ENCODE data around the gene RPL34.

The RPL34 gene

GRCh38 chr4:108636246-108636645, 15.9 kb downstream of the RPL34 start:
- CTCF ChIA-PET: interaction anchor here (1.0 to 1.3 kb wide), 3 partner anchors 14 to 617 kb away, joined by 3 read pairs; no protein-coding TSS in a partner anchor
- no peak overlapping the region for H3K4me3 ChIP-seq (ENCODE audit: control insufficient read depth in 1 of 7, extremely low read depth in 1 of 7, insufficient read depth in 4 of 7, low read depth in 2 of 7, low read length in 6 of 7)
- no peak overlapping the region for H3K27ac ChIP-seq (ENCODE audit: insufficient read depth in 1 of 2, low read depth in 1 of 2, low read length in 2 of 2, poor library complexity in 1 of 2, severe bottlenecking in 2 of 2)
- no peak for DNase-seq
- H3K4me1 ChIP-seq (ENCODE audit: control extremely low read depth in 1 of 4, control insufficient read depth in 4 of 4, insufficient read depth in 4 of 4, low read length in 3 of 4): no peaks in the 10 kb centered on the region
- POLR2A ChIA-PET: no interaction called here
- no peaks in the 10 kb centered on the region for H3K27me3 ChIP-seq (replicated peaks in 2 of 5; ENCODE audit: control insufficient read depth in 4 of 5, insufficient read depth in 5 of 5, low read length in 4 of 5)
- no peaks in the 10 kb centered on the region for H3K9me3 ChIP-seq (ENCODE audit: control extremely low read depth in 1 of 5, control insufficient read depth in 4 of 5, insufficient read depth in 2 of 5, low read depth in 1 of 5, low read length in 4 of 5)
- H3K36me3 ChIP-seq (ENCODE audit: control insufficient read depth in 4 of 4, insufficient read depth in 4 of 4, low read length in 3 of 4): peaks cover 12 to 45% (median 27%) of the 10 kb centered on the region in 4 experiments
- WGBS (ENCODE audit: insufficient coverage): no CpG with 5 or more reads among the region's 1 CpG

- no CpG with 5 or more reads among the region's 2 CpGs for WGBS (ENCODE audit: insufficient coverage)
- CTCF ChIA-PET: interaction anchor here (1.0 kb wide), 1 partner anchor 13 kb away, joined by 3 read pairs; no protein-coding TSS in a partner anchor
These were observed 17.5 kb downstream of the RPL34 start for GRCh38 chr4:108637856-108638255.

GRCh38 chr4:108644237-108644636, 23.9 kb downstream of the RPL34 start:
- POLR2A ChIA-PET: no interaction called here
- H3K27me3 ChIP-seq (replicated peaks in 2 of 5; ENCODE audit: control insufficient read depth in 4 of 5, insufficient read depth in 5 of 5, low read length in 4 of 5): no peaks in the 10 kb centered on the region

More at GRCh38 chr4:108637856-108638255, 17.5 kb downstream of the RPL34 start:
- POLR2A ChIA-PET: interaction anchor here (1.2 kb wide), 1 partner anchor 17 kb away, joined by 3 read pairs; no protein-coding TSS in a partner anchor
- Histone ChIP-seq H3K4me3 (ENCODE audit: control insufficient read depth in 1 of 7, extremely low read depth in 1 of 7, insufficient read depth in 4 of 7, low read depth in 2 of 7, low read length in 6 of 7) (no peak overlapping the region), H3K9me3 (ENCODE audit: control extremely low read depth in 1 of 5, control insufficient read depth in 4 of 5, insufficient read depth in 2 of 5, low read depth in 1 of 5, low read length in 4 of 5) (no peaks in the 10 kb centered on the region), H3K36me3 (ENCODE audit: control insufficient read depth in 4 of 4, insufficient read depth in 4 of 4, low read length in 3 of 4) (peaks cover 9 to 32% (median 15%) of the 10 kb centered on the region in 4 experiments), H3K4me1 (ENCODE audit: control extremely low read depth in 1 of 4, control insufficient read depth in 4 of 4, insufficient read depth in 4 of 4, low read length in 3 of 4) (no peaks in the 10 kb centered on the region), H3K27ac (ENCODE audit: insufficient read depth in 1 of 2, low read depth in 1 of 2, low read length in 2 of 2, poor library complexity in 1 of 2, severe bottlenecking in 2 of 2) (no peak overlapping the region), H3K27me3 (replicated peaks in 2 of 5; ENCODE audit: control insufficient read depth in 4 of 5, insufficient read depth in 5 of 5, low read length in 4 of 5) (no peaks in the 10 kb centered on the region)
- DNase-seq: no peak

GRCh38 chr4:108646706-108647105, 26.3 kb downstream of the RPL34 start:
- H3K27ac ChIP-seq (ENCODE audit: insufficient read depth in 1 of 2, low read depth in 1 of 2, low read length in 2 of 2, poor library complexity in 1 of 2, severe bottlenecking in 2 of 2): no peak overlapping the region
- POLR2A ChIA-PET: no interaction called here
- no peak overlapping the region for H3K4me3 ChIP-seq (ENCODE audit: control insufficient read depth in 1 of 7, extremely low read depth in 1 of 7, insufficient read depth in 4 of 7, low read depth in 2 of 7, low read length in 6 of 7)
- WGBS (ENCODE audit: insufficient coverage): 100% methylated on average over 2 of the region's 3 CpGs
- no peaks in the 10 kb centered on the region for H3K36me3 ChIP-seq (ENCODE audit: control insufficient read depth in 4 of 4, insufficient read depth in 4 of 4, low read length in 3 of 4)
- no peak for DNase-seq
- CTCF ChIA-PET: interaction anchor here (1.2 to 1.4 kb wide), 2 partner anchors 11 to 19 kb away, joined by 3 to 4 read pairs; no protein-coding TSS in a partner anchor
- H3K9me3 ChIP-seq (ENCODE audit: control extremely low read depth in 1 of 5, control insufficient read depth in 4 of 5, insufficient read depth in 2 of 5, low read depth in 1 of 5, low read length in 4 of 5): no peaks in the 10 kb centered on the region
- no peaks in the 10 kb centered on the region for H3K27me3 ChIP-seq (replicated peaks in 2 of 5; ENCODE audit: control insufficient read depth in 4 of 5, insufficient read depth in 5 of 5, low read length in 4 of 5)
- peaks cover 4 to 15% (median 10%) of the 10 kb centered on the region in 4 experiments for H3K4me1 ChIP-seq (ENCODE audit: control extremely low read depth in 1 of 4, control insufficient read depth in 4 of 4, insufficient read depth in 4 of 4, low read length in 3 of 4)

More at GRCh38 chr4:108644237-108644636, 23.9 kb downstream of the RPL34 start:
- DNase-seq: no peak
- Histone ChIP-seq H3K27ac (ENCODE audit: insufficient read depth in 1 of 2, low read depth in 1 of 2, low read length in 2 of 2, poor library complexity in 1 of 2, severe bottlenecking in 2 of 2) (no peak overlapping the region), H3K4me1 (ENCODE audit: control extremely low read depth in 1 of 4, control insufficient read depth in 4 of 4, insufficient read depth in 4 of 4, low read length in 3 of 4) (no peaks in the 10 kb centered on the region), H3K9me3 (ENCODE audit: control extremely low read depth in 1 of 5, control insufficient read depth in 4 of 5, insufficient read depth in 2 of 5, low read depth in 1 of 5, low read length in 4 of 5) (no peaks in the 10 kb centered on the region), H3K4me3 (ENCODE audit: control insufficient read depth in 1 of 7, extremely low read depth in 1 of 7, insufficient read depth in 4 of 7, low read depth in 2 of 7, low read length in 6 of 7) (no peak overlapping the region), H3K36me3 (ENCODE audit: control insufficient read depth in 4 of 4, insufficient read depth in 4 of 4, low read length in 3 of 4) (no peaks in the 10 kb centered on the region)
- CTCF ChIA-PET: interaction anchor here (0.9 kb wide), 1 partner anchor 11 kb away, joined by 3 read pairs; no protein-coding TSS in a partner anchor
- WGBS (ENCODE audit: insufficient coverage): no CpG with 5 or more reads among the region's 1 CpG

- H3K4me3 ChIP-seq (ENCODE audit: control insufficient read depth in 1 of 7, extremely low read depth in 1 of 7, insufficient read depth in 4 of 7, low read depth in 2 of 7, low read length in 6 of 7): peak overlapping the region in 6 of 7 experiments; percentile 42 to 100 (median 94)
- WGBS (ENCODE audit: insufficient coverage): 7% methylated on average over 3 of the region's 6 CpGs
- H3K27ac ChIP-seq (ENCODE audit: insufficient read depth in 1 of 2, low read depth in 1 of 2, low read length in 2 of 2, poor library complexity in 1 of 2, severe bottlenecking in 2 of 2): peak overlapping the region; percentile 95 to 98
- POLR2A ChIA-PET: interaction anchor here (0.6 to 1.6 kb wide), 5 partner anchors 9 to 929 kb away, joined by 3 to 6 read pairs (median 3); partner anchors contain the start of genes HADH and RPL34
- H3K36me3 ChIP-seq (ENCODE audit: control insufficient read depth in 4 of 4, insufficient read depth in 4 of 4, low read length in 3 of 4): peaks cover 0 to 11% (median 4%) of the 10 kb centered on the region in 4 experiments
- peaks cover 4 to 20% (median 12%) of the 10 kb centered on the region in 4 experiments for H3K4me1 ChIP-seq (ENCODE audit: control extremely low read depth in 1 of 4, control insufficient read depth in 4 of 4, insufficient read depth in 4 of 4, low read length in 3 of 4)
- H3K27me3 ChIP-seq (replicated peaks in 2 of 5; ENCODE audit: control insufficient read depth in 4 of 5, insufficient read depth in 5 of 5, low read length in 4 of 5): no peaks in the 10 kb centered on the region
- no peak for DNase-seq
- CTCF ChIA-PET: interaction anchor here (0.6 to 1.0 kb wide), 3 partner anchors 14 to 30 kb away, joined by 3 read pairs; partner anchors contain the start of gene RPL34
- H3K9me3 ChIP-seq (ENCODE audit: control extremely low read depth in 1 of 5, control insufficient read depth in 4 of 5, insufficient read depth in 2 of 5, low read depth in 1 of 5, low read length in 4 of 5): no peaks in the 10 kb centered on the region
These were observed 29.5 kb downstream of the RPL34 start for GRCh38 chr4:108649863-108650211.

- POLR2A ChIA-PET: interaction anchor here (0.6 to 1.6 kb wide), 5 partner anchors 8 to 930 kb away, joined by 3 to 6 read pairs (median 3); partner anchors contain the start of genes HADH and RPL34
- Histone ChIP-seq H3K36me3 (ENCODE audit: control insufficient read depth in 4 of 4, insufficient read depth in 4 of 4, low read length in 3 of 4) (peaks cover 0 to 13% (median 4%) of the 10 kb centered on the region in 4 experiments), H3K4me3 (ENCODE audit: control insufficient read depth in 1 of 7, extremely low read depth in 1 of 7, insufficient read depth in 4 of 7, low read depth in 2 of 7, low read length in 6 of 7) (peak within 1 kb of the TSS; percentile 88 to 100 (median 97)), H3K27ac (ENCODE audit: insufficient read depth in 1 of 2, low read depth in 1 of 2, low read length in 2 of 2, poor library complexity in 1 of 2, severe bottlenecking in 2 of 2) (peak within 1 kb of the TSS; percentile 95 to 98), H3K9me3 (ENCODE audit: control extremely low read depth in 1 of 5, control insufficient read depth in 4 of 5, insufficient read depth in 2 of 5, low read depth in 1 of 5, low read length in 4 of 5) (no peaks in the 10 kb centered on the region), H3K4me1 (ENCODE audit: control extremely low read depth in 1 of 4, control insufficient read depth in 4 of 4, insufficient read depth in 4 of 4, low read length in 3 of 4) (peaks cover 4 to 20% (median 12%) of the 10 kb centered on the region in 4 experiments), H3K27me3 (replicated peaks in 2 of 5; ENCODE audit: control insufficient read depth in 4 of 5, insufficient read depth in 5 of 5, low read length in 4 of 5) (no peaks in the 10 kb centered on the region)
- DNase-seq: peak; percentile 93 to 95 (median 94)
- CTCF ChIA-PET: interaction anchor here (0.6 to 1.0 kb wide), 3 partner anchors 15 to 30 kb away, joined by 3 read pairs; partner anchors contain the start of gene RPL34
- 0% methylated on average over 22 of the region's 45 CpGs for WGBS (ENCODE audit: insufficient coverage)
These were observed 30.0 kb downstream of the RPL34 start, which contains the start of gene OSTC for GRCh38 chr4:108650212-108651013. Gene OSTC, plus strand, starts transcription at chr4:108650599. Its CDS starts 57 bp downstream, at chr4:108650656.

Measured in common myeloid progenitor, CD34-positive (primary cell).